CD14-positive monocyte (primary cell): ENCODE data around the gene KRTAP9-2. TPM values are rescaled to one million over a fixed set of nuclear protein-coding genes. Genes with fewer than 3 reads are reported as not detected.

Experiments
- DNase-seq, 3 donors: peaks; one replicate each; pipeline ENCODE4 v3.0.0-alpha.2; 2011 to 2022
- H2AFZ ChIP-seq: 2 replicates; pipeline ENCODE4 v1.6.0; 2012; ENCODE audit warnings: mild to moderate bottlenecking, low read depth, low read length, inconsistent platforms; ENCODE audit not compliant: insufficient read depth, poor library complexity, severe bottlenecking
- H3K27ac ChIP-seq, 2 donors: 1 replicate in 1 of 2; 2 replicates in 1 of 2; pipeline ENCODE4 v1.5.1; 2012 to 2013; ENCODE audit warnings: low read length in 2 of 2, control low read depth in 1 of 2, inconsistent platforms in 1 of 2, low read depth in 1 of 2, mild to moderate bottlenecking in 1 of 2
- H3K27me3 ChIP-seq, 2 donors: one replicate each; pipeline versions ENCODE4 v1.6.0 to v1.6.1; 2011 to 2013; ENCODE audit warnings: low read length in 2 of 2; ENCODE audit not compliant: control insufficient read depth in 2 of 2, insufficient read depth in 2 of 2
- H3K36me3 ChIP-seq, 2 donors: replicated peaks in 1 of 2; 1 replicate in 1 of 2; 2 replicates in 1 of 2; pipeline versions ENCODE4 v1.5.1 to v1.6.1; 2012 to 2013; ENCODE audit warnings: low read length in 2 of 2, control low read depth in 1 of 2, inconsistent platforms in 1 of 2, mild to moderate bottlenecking in 1 of 2; ENCODE audit not compliant: insufficient read depth in 2 of 2, control insufficient read depth in 1 of 2
- H3K4me1 ChIP-seq, 2 donors: 1 replicate in 1 of 2; 2 replicates in 1 of 2; pipeline versions ENCODE4 v1.5.1 to v1.6.1; 2012 to 2013; ENCODE audit warnings: low read length in 2 of 2, control low read depth in 1 of 2, inconsistent platforms in 1 of 2, mild to moderate bottlenecking in 1 of 2, moderate library complexity in 1 of 2; ENCODE audit not compliant: insufficient read depth in 2 of 2, control insufficient read depth in 1 of 2
- H3K4me2 ChIP-seq: replicated peaks from 2 replicates; pipeline ENCODE3; 2012; ENCODE audit warnings: low read length, moderate library complexity, mild to moderate bottlenecking; ENCODE audit not compliant: poor library complexity, severe bottlenecking; ENCODE audit errors: extremely low read depth
- H3K4me3 ChIP-seq, 3 experiments: fragments of 200-600 bp in 1 of 3; sonication (generic) in 1 of 3; replicated peaks in 1 of 3; 1 replicate in 2 of 3; 2 replicates in 1 of 3; pipeline ENCODE4 v1.5.1; 2011 to 2013; ENCODE audit warnings: low read length in 3 of 3, mild to moderate bottlenecking in 3 of 3, control low read depth in 2 of 3, low read depth in 2 of 3, inconsistent platforms in 1 of 3, moderate library complexity in 1 of 3
- H3K79me2 ChIP-seq: 2 replicates; pipeline ENCODE4 v1.6.0; 2012; ENCODE audit warnings: mild to moderate bottlenecking, control low read depth, inconsistent platforms, low read length, moderate library complexity; ENCODE audit not compliant: insufficient read depth
- H3K9ac ChIP-seq: 2 replicates; pipeline ENCODE4 v1.6.0; 2017; ENCODE audit warnings: low read length, mild to moderate bottlenecking; ENCODE audit not compliant: insufficient read depth, poor library complexity, severe bottlenecking
- H3K9me3 ChIP-seq, 2 donors: replicated peaks in 1 of 2; 1 replicate in 1 of 2; 2 replicates in 1 of 2; pipeline versions ENCODE4 v1.5.1 to v1.6.1; 2012 to 2013; ENCODE audit warnings: low read length in 2 of 2, control low read depth in 1 of 2; ENCODE audit not compliant: control insufficient read depth in 1 of 2, insufficient read depth in 1 of 2
- H4K20me1 ChIP-seq: 2 replicates; pipeline ENCODE4 v1.6.0; 2012; ENCODE audit warnings: mild to moderate bottlenecking, low read length, control low read depth, moderate library complexity; ENCODE audit not compliant: insufficient read depth
- H3K27ac Mint-ChIP-seq, 7 donors: one replicate each; pipeline ENCODE4 v1.8.0; 2020; ENCODE audit warnings: mild to moderate bottlenecking in 7 of 7, mixed read lengths in 7 of 7, moderate library complexity in 6 of 7, inconsistent platforms in 2 of 7
- H3K27me3 Mint-ChIP-seq, 3 donors: one replicate each; pipeline ENCODE4 v1.8.0; 2021 to 2022; ENCODE audit warnings: low read depth in 3 of 3, mild to moderate bottlenecking in 3 of 3, mixed read lengths in 3 of 3, moderate library complexity in 3 of 3, inconsistent platforms in 1 of 3
- H3K36me3 Mint-ChIP-seq, 2 donors: one replicate each; pipeline ENCODE4 v1.8.0; 2020; ENCODE audit warnings: mixed read lengths in 2 of 2, inconsistent platforms in 1 of 2, mild to moderate bottlenecking in 1 of 2
- H3K4me1 Mint-ChIP-seq: one replicate; pipeline ENCODE4 v1.8.0; 2020; ENCODE audit warnings: mild to moderate bottlenecking, mixed read lengths
- H3K4me3 Mint-ChIP-seq, 2 donors: one replicate each; pipeline ENCODE4 v1.8.0; 2020; ENCODE audit warnings: mild to moderate bottlenecking in 2 of 2, mixed read lengths in 2 of 2, moderate library complexity in 1 of 2
- H3K9me3 Mint-ChIP-seq, 7 donors: one replicate each; pipeline ENCODE4 v1.8.0; 2020 to 2022; ENCODE audit warnings: mixed read lengths in 7 of 7, mild to moderate bottlenecking in 6 of 7, moderate library complexity in 6 of 7, inconsistent platforms in 2 of 7
- CTCF ChIP-seq: fragments of 200-600 bp; IDR thresholded peaks from one replicate; pipeline ENCODE4 v1.8.0; 2022; ENCODE audit warnings: antibody characterized with exemption, mild to moderate bottlenecking
- WGBS: methylation state at CpG from one replicate; pipeline ENCODE4 v1.1.5; 2013; ENCODE audit warnings: missing lambda C conversion rate; ENCODE audit not compliant: insufficient coverage; 5-methylcytosine and 5-hydroxymethylcytosine counted together
- intact Hi-C, 2 donors: fragments of 100-400 bp; cut with micrococcal nuclease; formaldehyde crosslinking; loops; one replicate each; pipeline versions ENCODE4 v1.15.0 to v1.15.1; 2023
- polyA plus RNA-seq, 3 donors: library from polyadenylated mRNA; depleted of rRNA in 1 of 3; unstranded in 2 of 3; stranded (reverse) in 1 of 3; fragments of 300-500 nt in 2 of 3; fragments of >200 nt in 1 of 3; fragmentation: Illumina TruSeq in 2 of 3; gene quantifications; 1 replicate in 2 of 3; 2 replicates in 1 of 3; pipeline ENCODE4 v1.2.3, GENCODE V29; 2012 to 2021

Gene KRTAP9-2
- polyA plus RNA-seq, 3 donors, result not detected

- Histone ChIP-seq H2AFZ (no peak overlapping the region), H3K36me3 (no peaks in the 10 kb centered on the region), H3K27ac (no peak overlapping the region), H3K27me3 (no peaks in the 10 kb centered on the region), H3K9me3 (peaks cover 0 to 3% of the 10 kb centered on the region in 2 donors), H3K79me2 (no peaks in the 10 kb centered on the region), H3K4me2 (no peak overlapping the region), H3K4me1 (no peaks in the 10 kb centered on the region), H3K4me3 (no peak overlapping the region), H3K9ac (no peak overlapping the region), H4K20me1 (no peaks in the 10 kb centered on the region)
- intact Hi-C loops, result no loop called here
- H3K4me3 Mint-ChIP-seq, result no peak overlapping the region
- H3K36me3 Mint-ChIP-seq, result no peaks in the 10 kb centered on the region
- no peak for DNase-seq
- no peaks in the 10 kb centered on the region for H3K4me1 Mint-ChIP-seq
- H3K27ac Mint-ChIP-seq, result no peak overlapping the region
- 80% methylated on average over 1 of the region's 2 CpGs for WGBS
- H3K27me3 Mint-ChIP-seq, result peaks cover 0 to 13% (median 5%) of the 10 kb centered on the region in 3 donors
- TF ChIP-seq CTCF, result no peak
- H3K9me3 Mint-ChIP-seq, result peaks cover 3 to 17% (median 6%) of the 10 kb centered on the region in 7 donors
Observed at GRCh38 chr17:41223821-41224220, 2.6 kb upstream of the KRTAP9-2 start.

- Histone ChIP-seq H3K4me1 (no peaks in the 10 kb centered on the region), H3K27ac (no peak overlapping the region), H3K36me3 (no peaks in the 10 kb centered on the region), H3K79me2 (no peaks in the 10 kb centered on the region), H3K4me2 (no peak overlapping the region), H3K27me3 (no peaks in the 10 kb centered on the region), H3K9ac (no peak overlapping the region), H3K4me3 (no peak overlapping the region), H4K20me1 (no peaks in the 10 kb centered on the region), H3K9me3 (no peaks in the 10 kb centered on the region), H2AFZ (no peak overlapping the region)
- no peak for TF ChIP-seq CTCF
- no peaks in the 10 kb centered on the region for H3K4me1 Mint-ChIP-seq
- intact Hi-C loops, result no loop called here
- peaks cover 0 to 7% (median 1%) of the 10 kb centered on the region in 7 donors for H3K9me3 Mint-ChIP-seq
- DNase-seq, result no peak
- peaks cover 3 to 8% (median 4%) of the 10 kb centered on the region in 3 donors for H3K27me3 Mint-ChIP-seq
- H3K4me3 Mint-ChIP-seq, result no peak overlapping the region
- H3K36me3 Mint-ChIP-seq, result no peaks in the 10 kb centered on the region
- no CpG with 5 or more reads among the region's 6 CpGs for WGBS
- H3K27ac Mint-ChIP-seq, result no peak overlapping the region
Observed at GRCh38 chr17:41226051-41226450, 397 bp upstream of the KRTAP9-2 start.
